Measurements from ENCODE around the gene SBNO2.

DNA sequence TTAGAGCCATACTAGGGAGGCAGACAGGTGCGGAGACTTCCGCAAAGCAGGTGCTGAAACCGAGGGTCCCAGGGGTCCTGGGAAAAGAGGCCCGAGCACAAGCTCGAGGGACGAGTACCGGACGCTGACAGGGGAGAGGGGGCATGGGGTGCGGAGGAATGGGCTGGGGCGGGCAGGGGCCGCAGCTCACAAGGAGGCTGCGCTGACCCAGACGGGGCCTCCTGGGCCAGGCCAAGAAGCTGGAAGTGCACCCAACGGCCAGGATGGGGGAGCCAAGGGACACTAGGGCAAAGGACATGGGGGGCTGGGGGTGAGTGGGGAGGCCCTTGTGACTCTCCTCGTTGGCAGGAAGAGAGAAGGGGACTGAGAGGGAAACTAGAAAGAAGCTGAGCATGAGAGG is 80.7 kb downstream of the SBNO2 start:
- TF ChIP-seq POLR2AphosphoS5 (IDR thresholded peaks at IDR 0.05; ENCODE audit: low read depth, low read length) (no peak), POLR2A (IDR thresholded peaks at IDR 0.05; ENCODE audit: low read depth, low read length) (no peak), TAF1 (IDR thresholded peaks at IDR 0.05; ENCODE audit: borderline replicate concordance, low read depth, low read length) (no peak)
